Kidney (tissue), 14 donors: ENCODE measurements around the gene KRT1. TPM values are rescaled to one million over a fixed set of nuclear protein-coding genes. Genes with fewer than 3 reads are reported as not detected.

Source experiments
- DNase-seq, 5 donors: peaks; one replicate each; pipeline ENCODE4 v3.0.0-alpha.2; 2013 to 2020
- FAIRE-seq: peaks from 2 replicates; lab custom pipeline; 2012; peaks lifted over from hg19 to GRCh38; lab: Jason Lieb, UNC
- H3K27ac ChIP-seq, 2 donors: one replicate each; pipeline ENCODE4 v1.7.0; 2013; ENCODE audit warnings: low read depth in 2 of 2, low read length in 2 of 2, inconsistent platforms in 1 of 2
- H3K27me3 ChIP-seq: one replicate; pipeline ENCODE4 v1.7.1; 2013; ENCODE audit warnings: low read length, inconsistent platforms; ENCODE audit not compliant: control insufficient read depth, insufficient read depth
- H3K36me3 ChIP-seq, 3 donors: one replicate each; pipeline versions ENCODE4 v1.7.0 to v1.7.1; 2013; ENCODE audit warnings: low read length in 3 of 3, control low read depth in 1 of 3, inconsistent platforms in 1 of 3; ENCODE audit not compliant: insufficient read depth in 3 of 3, control insufficient read depth in 2 of 3
- H3K4me1 ChIP-seq, 3 donors: one replicate each; pipeline versions ENCODE4 v1.7.0 to v1.7.1; 2013; ENCODE audit warnings: low read length in 3 of 3, inconsistent platforms in 1 of 3, low read depth in 1 of 3; ENCODE audit not compliant: control insufficient read depth in 2 of 3, insufficient read depth in 2 of 3
- H3K4me3 ChIP-seq, 3 donors: one replicate each; pipeline versions ENCODE4 v1.7.0 to v1.8.1; 2013; ENCODE audit warnings: low read length in 3 of 3, control low read depth in 1 of 3, inconsistent platforms in 1 of 3
- H3K9ac ChIP-seq, 3 donors: one replicate each; pipeline versions ENCODE4 v1.7.0 to v1.7.1; 2013; ENCODE audit warnings: low read length in 3 of 3, control low read depth in 1 of 3, inconsistent platforms in 1 of 3
- H3K9me3 ChIP-seq, 3 donors: one replicate each; pipeline versions ENCODE4 v1.7.0 to v1.7.1; 2013; ENCODE audit warnings: low read length in 3 of 3, control low read depth in 1 of 3, inconsistent platforms in 1 of 3; ENCODE audit not compliant: control insufficient read depth in 2 of 3, insufficient read depth in 1 of 3
- intact Hi-C: fragments of 100-400 bp; cut with DNase I; formaldehyde crosslinking; loops from one replicate; pipeline ENCODE4 v1.11.1; 2022
- polyA plus RNA-seq: library from polyadenylated mRNA; stranded (reverse); fragments of 350-450 nt; fragmentation: Illumina TruSeq; extraction: RNeasy Lipid Tissue Mini Kit (QIAGEN cat#74804); gene quantifications from one replicate; pipeline ENCODE4 v1.2.3, GENCODE V29; 2014; ENCODE audit warnings: low read depth, low replicate concordance; ENCODE audit not compliant: insufficient read depth
- total RNA-seq: library from RNA; stranded (reverse); fragmentation: NEBNext Ultra II Directional; extraction: Animal tissue kit (Norgen Biotek cat#: 25700); gene quantifications from one replicate; pipeline ENCODE4 v1.2.1, GENCODE V29; 2021
- TF ChIP-seq, protein P1 (sequence below): IDR thresholded peaks from 3 replicates; pipeline ENCODE4 v1.5.1; 2012; ENCODE audit warnings: mild to moderate bottlenecking, moderate library complexity, borderline replicate concordance; ENCODE audit not compliant: insufficient read depth; ENCODE audit errors: extremely low read depth
- donor health status: control.
- donor health status: control.
- donor health status: control.
- donor health status: control.
- donor health status: control.
- donor health status: DM: yes; HTN: yes; CAD: no.
- donor health status: Normal renal cell carcinoma (clear cell type).

The KRT1 gene
- total and polyA plus RNA-seq, 2 donors from 2014 or later: not detected

DNA sequence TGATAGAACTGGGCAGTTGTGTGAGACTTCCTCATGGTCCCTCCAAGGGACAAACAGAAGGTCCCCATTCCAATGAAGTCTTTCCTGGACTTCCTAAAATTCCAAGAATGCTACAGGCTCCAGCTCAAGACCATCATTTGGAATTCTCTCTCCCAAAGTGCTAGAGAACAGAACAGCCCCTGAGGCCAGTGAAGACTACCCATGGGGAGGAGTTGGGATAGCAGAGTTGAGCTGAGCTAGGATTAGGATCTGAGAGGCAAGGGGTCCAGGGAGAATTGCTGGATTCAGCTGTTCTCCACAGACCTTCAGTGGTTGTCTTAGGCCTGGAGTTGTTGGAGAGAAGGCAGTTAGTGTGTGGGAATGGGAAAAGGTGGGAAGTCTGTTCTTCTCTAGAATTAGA is 10.8 kb downstream of the KRT1 start:
- H3K9ac ChIP-seq: no peak overlapping the region
- no peaks in the 10 kb centered on the region for H3K27me3 ChIP-seq
- TF ChIP-seq, protein P1, sequence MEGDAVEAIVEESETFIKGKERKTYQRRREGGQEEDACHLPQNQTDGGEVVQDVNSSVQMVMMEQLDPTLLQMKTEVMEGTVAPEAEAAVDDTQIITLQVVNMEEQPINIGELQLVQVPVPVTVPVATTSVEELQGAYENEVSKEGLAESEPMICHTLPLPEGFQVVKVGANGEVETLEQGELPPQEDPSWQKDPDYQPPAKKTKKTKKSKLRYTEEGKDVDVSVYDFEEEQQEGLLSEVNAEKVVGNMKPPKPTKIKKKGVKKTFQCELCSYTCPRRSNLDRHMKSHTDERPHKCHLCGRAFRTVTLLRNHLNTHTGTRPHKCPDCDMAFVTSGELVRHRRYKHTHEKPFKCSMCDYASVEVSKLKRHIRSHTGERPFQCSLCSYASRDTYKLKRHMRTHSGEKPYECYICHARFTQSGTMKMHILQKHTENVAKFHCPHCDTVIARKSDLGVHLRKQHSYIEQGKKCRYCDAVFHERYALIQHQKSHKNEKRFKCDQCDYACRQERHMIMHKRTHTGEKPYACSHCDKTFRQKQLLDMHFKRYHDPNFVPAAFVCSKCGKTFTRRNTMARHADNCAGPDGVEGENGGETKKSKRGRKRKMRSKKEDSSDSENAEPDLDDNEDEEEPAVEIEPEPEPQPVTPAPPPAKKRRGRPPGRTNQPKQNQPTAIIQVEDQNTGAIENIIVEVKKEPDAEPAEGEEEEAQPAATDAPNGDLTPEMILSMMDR: no peak
- intact Hi-C loops: no loop called here
- no peaks in the 10 kb centered on the region for H3K36me3 ChIP-seq
- H3K9me3 ChIP-seq: no peaks in the 10 kb centered on the region
- FAIRE-seq: no peak
- H3K27ac ChIP-seq: no peak overlapping the region
- H3K4me3 ChIP-seq: no peak overlapping the region
- no peaks in the 10 kb centered on the region for H3K4me1 ChIP-seq
- no peak for DNase-seq

DNA sequence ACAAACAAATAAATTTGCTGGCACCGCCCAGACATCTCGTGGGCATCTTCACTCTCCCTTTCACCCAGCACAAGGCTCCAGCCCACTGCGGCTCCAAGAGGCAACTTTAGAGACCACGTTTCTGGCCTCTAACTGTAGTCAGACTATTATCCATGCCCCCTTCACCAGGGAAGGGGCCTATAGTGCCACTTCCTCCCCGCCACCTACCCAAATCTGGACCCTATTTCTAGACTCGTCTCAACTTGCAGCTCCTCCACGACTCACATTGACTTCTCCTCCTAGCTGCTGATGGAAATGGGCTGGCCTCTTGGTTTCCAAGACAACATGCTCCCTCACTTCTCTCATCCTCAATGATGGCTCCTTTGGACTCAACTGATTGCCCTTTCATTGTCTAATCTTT is 12.3 kb downstream of the KRT1 start:
- Histone ChIP-seq H3K27ac (no peak overlapping the region), H3K9ac (no peak overlapping the region), H3K36me3 (no peaks in the 10 kb centered on the region), H3K4me3 (no peak overlapping the region), H3K4me1 (no peaks in the 10 kb centered on the region), H3K27me3 (no peaks in the 10 kb centered on the region), H3K9me3 (no peaks in the 10 kb centered on the region)
- FAIRE-seq (no peak), DNase-seq (no peak)
- TF ChIP-seq, protein P1: no peak
- intact Hi-C loops: no loop called here

DNA sequence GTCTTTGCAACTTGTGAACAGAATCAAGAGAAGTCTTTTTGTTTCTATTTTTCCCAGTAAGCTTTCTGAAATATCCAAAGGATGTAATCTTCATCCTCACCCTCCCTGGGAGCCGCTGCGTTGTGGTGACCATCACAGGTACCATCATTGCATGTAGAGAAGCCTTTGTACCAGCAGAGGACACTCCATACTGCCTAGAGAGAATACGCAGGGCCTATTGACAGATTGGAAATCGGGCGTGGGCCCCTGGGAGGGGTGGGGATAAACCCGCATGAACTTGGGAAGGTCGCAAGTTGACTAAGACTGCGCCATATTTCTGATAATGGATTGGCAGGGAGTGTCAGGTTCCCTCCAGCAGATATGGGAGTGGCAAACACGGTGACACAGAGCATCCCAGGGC is 12.7 kb downstream of the KRT1 start:
- FAIRE-seq: no peak
- TF ChIP-seq, protein P1: no peak

DNA sequence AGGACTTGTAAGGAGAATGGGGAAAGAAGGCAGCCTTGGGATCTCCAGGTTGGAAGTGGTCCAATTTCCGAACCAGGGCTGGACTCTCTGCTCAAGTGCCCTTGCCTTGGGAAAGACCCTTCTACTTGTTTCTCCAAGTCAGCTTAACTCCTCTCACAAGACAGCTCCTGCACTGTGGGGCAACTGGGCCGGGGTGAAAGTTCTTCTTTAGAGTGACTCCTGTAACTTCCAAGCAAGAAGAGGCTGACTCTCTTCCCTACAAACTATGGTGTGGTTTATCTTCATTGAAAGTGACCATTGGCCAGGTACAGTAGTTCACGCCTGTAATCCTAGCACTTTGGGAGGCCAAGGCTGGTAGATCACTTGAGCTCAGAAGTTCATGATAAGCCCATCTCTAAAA is 13.7 kb downstream of the KRT1 start:
- no peaks in the 10 kb centered on the region for H3K4me1 ChIP-seq
- no peak for DNase-seq

More for the DNA sequence above, 12.7 kb downstream of the KRT1 start:
- no peak overlapping the region for H3K4me3 ChIP-seq
- H3K9me3 ChIP-seq: no peaks in the 10 kb centered on the region
- DNase-seq: no peak
- H3K27me3 ChIP-seq: no peaks in the 10 kb centered on the region
- no peak overlapping the region for H3K27ac ChIP-seq
- intact Hi-C loops: no loop called here
- no peak overlapping the region for H3K9ac ChIP-seq
- H3K4me1 ChIP-seq: no peaks in the 10 kb centered on the region
- no peaks in the 10 kb centered on the region for H3K36me3 ChIP-seq

More for the DNA sequence above, 13.7 kb downstream of the KRT1 start:
- Histone ChIP-seq H3K36me3 (no peaks in the 10 kb centered on the region), H3K4me3 (no peak overlapping the region), H3K9ac (no peak overlapping the region), H3K9me3 (no peaks in the 10 kb centered on the region), H3K27me3 (no peaks in the 10 kb centered on the region), H3K27ac (no peak overlapping the region)
- intact Hi-C loops: no loop called here
- TF ChIP-seq, protein P1: no peak
- FAIRE-seq: no peak
